BJ (cell line): ENCODE data around the gene TRPV4. TPM values are rescaled to one million over a fixed set of nuclear protein-coding genes. Genes with fewer than 3 reads are reported as not detected.

ENCODE experiments used
- CTCF ChIA-PET: fragments of 350-600 bp; formaldehyde crosslinking; extraction: SDS; loops from one replicate; lab custom pipeline; 2021; ENCODE audit warnings: antibody characterized with exemption, inconsistent platforms; lab: Yijun Ruan, JAX
- POLR2A ChIA-PET: fragments of 300-600 bp; sonication (Branson Sonifier 250); formaldehyde crosslinking; extraction: SDS; loops from one replicate; lab custom pipeline; 2021; ENCODE audit warnings: antibody characterized with exemption; lab: Charles Lee
- DNase-seq: peaks from one replicate; pipeline ENCODE4 v3.0.0-alpha.2; 2011; ENCODE audit warnings: low read depth
- H3K27me3 ChIP-seq: 2 replicates; pipeline ENCODE4 v1.6.0; 2011; ENCODE audit warnings: low read length; ENCODE audit not compliant: control insufficient read depth, insufficient read depth
- H3K36me3 ChIP-seq: 2 replicates; pipeline ENCODE4 v1.5.1; 2011; ENCODE audit warnings: low read length; ENCODE audit not compliant: control insufficient read depth, insufficient read depth
- H3K4me3 ChIP-seq: 2 replicates; pipeline ENCODE4 v1.5.1; 2011; ENCODE audit warnings: low read depth, mild to moderate bottlenecking, control low read depth, low read length
- polyA plus RNA-seq: library from polyadenylated mRNA; depleted of rRNA; stranded (reverse); fragments of >200 nt; gene quantifications from 2 replicates; pipeline ENCODE4 v1.2.3, GENCODE V29; 2011
- TF ChIP-seq, protein P1 (sequence below): IDR thresholded peaks from 2 replicates; pipeline ENCODE4 v1.5.1; 2011; ENCODE audit warnings: low read depth, mild to moderate bottlenecking, control low read depth, inconsistent platforms, low read length, moderate library complexity; ENCODE audit not compliant: insufficient read depth

The TRPV4 gene
- polyA plus RNA-seq, 1 experiment, result 13.4 TPM

DNA sequence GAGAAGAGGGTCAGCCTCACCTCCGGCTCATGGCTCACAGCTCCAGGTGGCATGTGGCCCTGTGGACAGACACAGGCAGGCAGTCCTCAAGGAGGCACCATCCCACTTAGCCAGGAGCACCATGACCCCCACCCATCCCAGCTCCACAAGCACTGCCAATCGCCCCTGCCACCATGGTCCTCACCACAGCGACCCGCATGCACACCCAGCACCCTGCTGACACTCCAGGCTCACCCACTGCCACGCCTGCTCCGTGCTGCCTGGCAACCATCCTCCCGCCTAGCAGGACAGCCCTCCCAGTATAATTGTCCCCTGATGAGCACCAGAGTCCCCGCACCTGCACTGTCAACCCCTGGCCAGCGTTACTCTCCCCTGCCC, 50.9 kb downstream of the TRPV4 start:
- ChIA-PET CTCF (interaction anchor here (12.5 kb wide), 1 partner anchor 186 kb away, joined by 200 read pairs; no protein-coding TSS in a partner anchor), POLR2A (no interaction called here)
- no peak for DNase-seq
- no peak overlapping the region for H3K4me3 ChIP-seq
- H3K27me3 ChIP-seq, result no peaks in the 10 kb centered on the region
- TF ChIP-seq, protein P1, sequence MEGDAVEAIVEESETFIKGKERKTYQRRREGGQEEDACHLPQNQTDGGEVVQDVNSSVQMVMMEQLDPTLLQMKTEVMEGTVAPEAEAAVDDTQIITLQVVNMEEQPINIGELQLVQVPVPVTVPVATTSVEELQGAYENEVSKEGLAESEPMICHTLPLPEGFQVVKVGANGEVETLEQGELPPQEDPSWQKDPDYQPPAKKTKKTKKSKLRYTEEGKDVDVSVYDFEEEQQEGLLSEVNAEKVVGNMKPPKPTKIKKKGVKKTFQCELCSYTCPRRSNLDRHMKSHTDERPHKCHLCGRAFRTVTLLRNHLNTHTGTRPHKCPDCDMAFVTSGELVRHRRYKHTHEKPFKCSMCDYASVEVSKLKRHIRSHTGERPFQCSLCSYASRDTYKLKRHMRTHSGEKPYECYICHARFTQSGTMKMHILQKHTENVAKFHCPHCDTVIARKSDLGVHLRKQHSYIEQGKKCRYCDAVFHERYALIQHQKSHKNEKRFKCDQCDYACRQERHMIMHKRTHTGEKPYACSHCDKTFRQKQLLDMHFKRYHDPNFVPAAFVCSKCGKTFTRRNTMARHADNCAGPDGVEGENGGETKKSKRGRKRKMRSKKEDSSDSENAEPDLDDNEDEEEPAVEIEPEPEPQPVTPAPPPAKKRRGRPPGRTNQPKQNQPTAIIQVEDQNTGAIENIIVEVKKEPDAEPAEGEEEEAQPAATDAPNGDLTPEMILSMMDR, result no peak
- peaks cover 4% of the 10 kb centered on the region; the same call in 1 of the 2 replicates for H3K36me3 ChIP-seq

- TF ChIP-seq, protein P1, result no peak
- no peaks in the 10 kb centered on the region for H3K27me3 ChIP-seq
- DNase-seq, result no peak
- CTCF ChIA-PET, result interaction anchor here (0.9 to 12.5 kb wide), 3 partner anchors 19 to 185 kb away, joined by 3 to 200 read pairs (median 4); no protein-coding TSS in a partner anchor
- POLR2A ChIA-PET, result no interaction called here
- H3K36me3 ChIP-seq, result peaks cover 4% of the 10 kb centered on the region; the same call in 1 of the 2 replicates
- H3K4me3 ChIP-seq, result no peak overlapping the region
These were observed 51.4 kb downstream of the TRPV4 start for GRCh38 chr12:109781668-109782325.

DNA sequence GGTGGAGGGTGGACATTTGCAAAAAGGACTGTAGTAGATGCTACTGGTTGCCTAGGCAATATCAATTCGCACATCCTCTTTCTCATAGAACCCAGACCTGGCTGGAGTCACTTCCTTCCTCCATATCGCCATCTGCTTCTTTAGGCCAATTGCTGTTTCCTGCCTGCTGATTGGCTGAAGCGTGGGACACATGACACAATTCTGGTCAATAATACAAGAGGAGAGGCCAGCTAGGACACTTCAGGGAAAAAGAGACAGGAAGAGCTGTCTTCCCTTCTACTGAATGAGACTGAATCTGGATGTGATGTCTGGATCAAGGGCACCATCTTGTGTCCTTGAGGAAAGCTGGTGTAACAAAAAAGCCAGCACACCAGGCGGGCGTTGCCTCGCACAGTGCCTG, 53.8 kb downstream of the TRPV4 start:
- no peak for DNase-seq
- CTCF ChIA-PET, result interaction anchor here (1.7 to 12.5 kb wide), 2 partner anchors 66 to 183 kb away, joined by 3 to 200 read pairs; no protein-coding TSS in a partner anchor
- POLR2A ChIA-PET, result no interaction called here
- H3K36me3 ChIP-seq, result no peaks in the 10 kb centered on the region
- TF ChIP-seq, protein P1, result no peak
- H3K27me3 ChIP-seq, result no peaks in the 10 kb centered on the region
- no peak overlapping the region for H3K4me3 ChIP-seq

- no peak for DNase-seq
- no peaks in the 10 kb centered on the region for H3K36me3 ChIP-seq
- CTCF ChIA-PET, result interaction anchor here (0.9 to 12.5 kb wide), 2 partner anchors 67 to 182 kb away, joined by 5 to 200 read pairs; no protein-coding TSS in a partner anchor
- TF ChIP-seq, protein P1, result no peak
- no peak overlapping the region for H3K4me3 ChIP-seq
- POLR2A ChIA-PET, result no interaction called here
- peaks cover 2% of the 10 kb centered on the region for H3K27me3 ChIP-seq
These were observed 54.5 kb downstream of the TRPV4 start for GRCh38 chr12:109778684-109779083.

DNA sequence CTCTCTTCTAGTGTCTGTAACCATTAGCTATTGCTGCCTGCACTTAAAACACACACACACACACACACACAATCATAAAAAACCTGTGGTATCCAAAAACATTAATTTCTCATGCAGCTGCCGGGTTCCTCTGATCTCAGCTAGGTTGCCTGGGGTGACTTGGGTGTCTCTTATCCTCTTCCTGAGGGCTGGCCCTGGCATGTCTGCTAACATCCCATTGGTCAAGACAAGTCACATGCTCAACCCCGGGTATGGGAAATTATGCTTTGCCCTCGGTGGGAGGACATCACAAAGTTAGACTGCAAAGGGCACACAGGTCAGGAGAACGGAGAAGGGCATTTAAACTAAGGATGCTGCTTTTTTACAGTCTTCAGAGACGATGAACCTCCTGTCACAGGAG, 55.7 kb downstream of the TRPV4 start:
- POLR2A ChIA-PET, result interaction anchor here (0.5 kb wide), 1 partner anchor 253 kb away, joined by 3 read pairs; no protein-coding TSS in a partner anchor
- no peak for DNase-seq
- CTCF ChIA-PET, result interaction anchor here (1.5 to 12.5 kb wide), 3 partner anchors 181 to 259 kb away, joined by 3 to 200 read pairs (median 77); no protein-coding TSS in a partner anchor
- no peaks in the 10 kb centered on the region for H3K36me3 ChIP-seq
- TF ChIP-seq, protein P1, result no peak
- H3K27me3 ChIP-seq, result peaks cover 4% of the 10 kb centered on the region
- no peak overlapping the region for H3K4me3 ChIP-seq
